Mucosa of descending colon (tissue), 3 donors: Measurements from ENCODE around the gene LUC7L. TPM values are rescaled to one million over a fixed set of nuclear protein-coding genes. Genes with fewer than 3 reads are reported as not detected.
"Not testable (repeated sequence)": the region's sequence is repeated elsewhere in the genome, so short reads cannot be mapped to it uniquely, and the experiment has no call there.

Experiments
- ATAC-seq: fragments of 200-7000 bp; cut with Tn5 transposase; one replicate; pipeline ENCODE4 v1.9.1; 2020; ENCODE audit warnings: mild to moderate bottlenecking, moderate library complexity
- DNase-seq, 3 donors: peaks; one replicate each; pipeline ENCODE4 v3.0.0-alpha.2; 2020
- H3K36me3 ChIP-seq: fragments of 200-600 bp; one replicate; pipeline ENCODE4 v1.8.0; 2021; ENCODE audit warnings: low read depth, mild to moderate bottlenecking
- H3K4me1 ChIP-seq: fragments of 200-600 bp; one replicate; pipeline ENCODE4 v1.8.0; 2021; ENCODE audit warnings: low read depth, mild to moderate bottlenecking
- H3K4me3 ChIP-seq: fragments of 200-600 bp; one replicate; pipeline ENCODE4 v1.8.0; 2021; ENCODE audit warnings: mild to moderate bottlenecking
- H3K9me3 ChIP-seq: fragments of 200-600 bp; one replicate; pipeline ENCODE4 v1.8.0; 2021; ENCODE audit warnings: mild to moderate bottlenecking
- CTCF ChIP-seq: fragments of 200-600 bp; IDR thresholded peaks from one replicate; pipeline ENCODE4 v1.8.0; 2022; ENCODE audit warnings: antibody characterized with exemption, mild to moderate bottlenecking
- intact Hi-C, 2 donors: fragments of 100-400 bp; cut with DNase I in 1 of 2; cut with micrococcal nuclease in 1 of 2; formaldehyde crosslinking; loops; one replicate each; pipeline versions ENCODE4 v1.11.0 to v1.11.1; 2022; cut with DNase I, micrococcal nuclease
- total RNA-seq, 3 donors: library from RNA; stranded (reverse); fragmentation: NEBNext Ultra II Directional in 2 of 3; extraction: Animal tissue kit (Norgen Biotek cat#: 25700) in 2 of 3; gene quantifications; one replicate each; pipeline versions ENCODE4 v1.2.1 to v1.2.4, GENCODE V29; 2021 to 2023
- donor health status: DM: no; HTN: no; CAD: no; lungs with moderate emphysema.
- donor health status: DM: no; HTN: no; CAD: no.
- donor health status: DM: no; HTN: yes; CAD: no.

The LUC7L gene
- total RNA-seq, 3 donors from 2014 or later = 47.8 to 86.8 (median 67.2) TPM

- H3K9me3 ChIP-seq = no peaks in the 10 kb centered on the region
- H3K4me3 ChIP-seq = no peak overlapping the region
- intact Hi-C loops = no loop called here
- DNase-seq (peak in 1 of 3 donors; percentile 40), ATAC-seq (peak; percentile 55)
- no peak for TF ChIP-seq CTCF
- H3K36me3 ChIP-seq = no peaks in the 10 kb centered on the region
- H3K4me1 ChIP-seq = peaks cover 10% of the 10 kb centered on the region
Observed at GRCh38 chr16:154217-155030, 74.8 kb downstream of the LUC7L start.

GRCh38 chr16:153550-154216 lies 75.6 kb downstream of the LUC7L start:
- intact Hi-C loops, H3K4me3 ChIP-seq, DNase-seq, H3K9me3 ChIP-seq, H3K36me3 ChIP-seq: not testable (repeated sequence)
- H3K4me1 ChIP-seq = peaks cover 10% of the 10 kb centered on the region
- ATAC-seq = peak; percentile 67

GRCh38 chr16:153129-153521 lies 76.1 kb downstream of the LUC7L start:
- H3K9me3 ChIP-seq, DNase-seq, H3K4me3 ChIP-seq, H3K36me3 ChIP-seq, intact Hi-C loops: not testable (repeated sequence)
- peaks cover 10% of the 10 kb centered on the region for H3K4me1 ChIP-seq
- ATAC-seq = peak; percentile 43

- Histone ChIP-seq H3K4me1 (peaks cover 10% of the 10 kb centered on the region), H3K36me3 (no peaks in the 10 kb centered on the region), H3K9me3 (no peaks in the 10 kb centered on the region), H3K4me3 (no peak within 1 kb of the TSS)
- intact Hi-C loops = no loop called here
- ATAC-seq (no peak), DNase-seq (no peak)
- TF ChIP-seq CTCF = no peak
Observed at GRCh38 chr16:152141-153128, 76.8 kb downstream of the LUC7L start, which contains the start of gene HBZ. Gene HBZ (plus strand): TSS chr16:152644. CDS start chr16:152910, 266 bp downstream.

- no peak for TF ChIP-seq CTCF
- intact Hi-C loops = no loop called here
Observed at GRCh38 chr16:149024-149660, 80.1 kb downstream of the LUC7L start.

GRCh38 chr16:146646-147045 lies 82.6 kb downstream of the LUC7L start:
- H3K4me3 ChIP-seq = no peak overlapping the region
- H3K36me3 ChIP-seq = no peaks in the 10 kb centered on the region
- ATAC-seq (no peak), DNase-seq (no peak)
- no peak for TF ChIP-seq CTCF
- H3K4me1 ChIP-seq = no peaks in the 10 kb centered on the region
- intact Hi-C loops = no loop called here
- no peaks in the 10 kb centered on the region for H3K9me3 ChIP-seq

More at GRCh38 chr16:149024-149660, 80.1 kb downstream of the LUC7L start:
- Histone ChIP-seq H3K9me3 (no peaks in the 10 kb centered on the region), H3K4me1 (no peaks in the 10 kb centered on the region), H3K36me3 (no peaks in the 10 kb centered on the region), H3K4me3 (no peak overlapping the region)
- no peak for DNase-seq
- no peak for ATAC-seq
